ENCODE measurements around the gene TRIM10. TPM values are rescaled to one million over a fixed set of nuclear protein-coding genes. Genes with fewer than 3 reads are reported as not detected.
"Not testable (repeated sequence)": the region's sequence is repeated elsewhere in the genome, so short reads cannot be mapped to it uniquely, and the experiment has no call there.

The TRIM10 gene
- total RNA-seq, 4 donors from 2014 or later = not detected

DNA sequence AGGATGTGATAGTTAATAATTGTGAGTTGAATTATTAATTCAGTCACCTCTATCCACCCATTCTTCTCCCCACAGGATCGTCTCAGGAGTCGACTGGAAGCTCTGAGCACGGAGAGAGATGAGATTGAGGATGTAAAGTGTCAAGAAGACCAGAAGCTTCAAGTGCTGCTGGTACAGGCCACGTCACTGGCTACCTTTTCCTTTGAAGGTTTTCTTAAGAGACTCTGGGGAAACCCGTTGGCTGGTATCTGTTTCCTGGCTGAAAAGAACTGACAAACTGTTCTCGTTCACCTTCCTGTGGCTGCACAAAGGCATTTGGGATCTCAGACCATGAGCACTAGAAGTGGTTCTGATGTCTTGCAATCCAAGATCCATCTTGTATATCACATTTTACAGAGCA is 6.1 kb upstream of the TRIM10 start:
- TF ChIP-seq, protein P1, sequence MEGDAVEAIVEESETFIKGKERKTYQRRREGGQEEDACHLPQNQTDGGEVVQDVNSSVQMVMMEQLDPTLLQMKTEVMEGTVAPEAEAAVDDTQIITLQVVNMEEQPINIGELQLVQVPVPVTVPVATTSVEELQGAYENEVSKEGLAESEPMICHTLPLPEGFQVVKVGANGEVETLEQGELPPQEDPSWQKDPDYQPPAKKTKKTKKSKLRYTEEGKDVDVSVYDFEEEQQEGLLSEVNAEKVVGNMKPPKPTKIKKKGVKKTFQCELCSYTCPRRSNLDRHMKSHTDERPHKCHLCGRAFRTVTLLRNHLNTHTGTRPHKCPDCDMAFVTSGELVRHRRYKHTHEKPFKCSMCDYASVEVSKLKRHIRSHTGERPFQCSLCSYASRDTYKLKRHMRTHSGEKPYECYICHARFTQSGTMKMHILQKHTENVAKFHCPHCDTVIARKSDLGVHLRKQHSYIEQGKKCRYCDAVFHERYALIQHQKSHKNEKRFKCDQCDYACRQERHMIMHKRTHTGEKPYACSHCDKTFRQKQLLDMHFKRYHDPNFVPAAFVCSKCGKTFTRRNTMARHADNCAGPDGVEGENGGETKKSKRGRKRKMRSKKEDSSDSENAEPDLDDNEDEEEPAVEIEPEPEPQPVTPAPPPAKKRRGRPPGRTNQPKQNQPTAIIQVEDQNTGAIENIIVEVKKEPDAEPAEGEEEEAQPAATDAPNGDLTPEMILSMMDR (IDR thresholded peaks at IDR 0.05) = no peak
- TF ChIP-seq POLR2A (IDR thresholded peaks at IDR 0.05) = no peak
- no peak overlapping the region for H3K27ac ChIP-seq
- intact Hi-C loops (cut with DNase I) = no loop called here
- no peak for DNase-seq
- peaks cover 7% of the 10 kb centered on the region in 2 donors for H3K4me1 ChIP-seq
- H3K36me3 ChIP-seq = no peaks in the 10 kb centered on the region
- 62 to 69% methylated on average over 6 of the region's 6 CpGs for WGBS, 2 donors
- H3K9me3 ChIP-seq = no peaks in the 10 kb centered on the region
- peaks cover 3% of the 10 kb centered on the region for H3K27me3 ChIP-seq
- no peak overlapping the region for H3K4me3 ChIP-seq (replicated peaks in 1 of 3)

DNA sequence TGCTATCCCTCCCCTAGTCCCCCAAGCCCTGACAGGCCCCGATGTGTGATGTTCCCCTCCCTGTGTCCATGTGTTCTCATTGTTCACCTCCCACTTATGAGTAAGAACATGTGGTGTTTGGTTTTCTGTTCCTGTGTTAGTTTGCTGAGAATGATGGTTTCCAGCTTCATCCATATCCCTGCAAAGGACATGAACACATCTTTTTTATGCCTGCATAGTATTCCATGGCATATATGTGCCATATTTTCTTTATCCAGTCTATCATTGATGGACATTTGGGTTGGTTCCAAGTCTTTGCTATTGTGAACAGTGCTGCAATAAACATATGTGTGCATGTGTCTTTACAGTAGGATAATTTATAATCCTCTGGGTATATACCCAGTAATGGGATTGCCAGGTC is 4.2 kb upstream of the TRIM10 start:
- DNase-seq; H3K4me1 ChIP-seq; H3K27ac ChIP-seq; H3K27me3 ChIP-seq; H3K4me3 ChIP-seq (replicated peaks in 1 of 3); intact Hi-C loops (cut with DNase I); H3K9me3 ChIP-seq; H3K36me3 ChIP-seq: not testable (repeated sequence)
- 95 to 97% methylated on average over 1 of the region's 1 CpG for WGBS, 2 donors

DNA sequence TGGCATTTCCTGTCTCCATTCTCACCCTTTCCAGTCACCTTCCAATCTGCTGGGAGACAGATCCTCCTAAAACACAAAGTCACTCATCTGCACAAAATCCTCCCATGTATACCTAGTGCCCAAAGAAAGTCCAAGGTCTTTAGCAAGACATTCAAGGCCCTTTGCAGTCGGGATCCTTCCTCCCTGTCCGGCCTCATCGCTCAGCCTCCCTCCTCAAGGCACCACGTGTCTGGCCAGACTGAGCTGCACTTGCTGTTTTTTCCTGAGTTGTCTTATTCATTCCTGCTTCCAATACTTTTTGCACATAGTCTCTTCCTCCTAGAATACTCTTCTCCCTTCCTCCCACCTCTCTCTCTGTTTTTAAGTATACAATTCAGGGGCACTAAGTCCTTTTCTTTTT is 3.7 kb upstream of the TRIM10 start:
- Histone ChIP-seq H3K4me1 (no peaks in the 10 kb centered on the region), H3K27me3 (no peaks in the 10 kb centered on the region), H3K4me3 (replicated peaks in 1 of 3) (no peak overlapping the region), H3K9me3 (no peaks in the 10 kb centered on the region), H3K27ac (no peak overlapping the region), H3K36me3 (no peaks in the 10 kb centered on the region)
- intact Hi-C loops (cut with DNase I) = no loop called here
- 84 to 88% methylated on average over 4 of the region's 4 CpGs for WGBS, 2 donors
- no peak for DNase-seq
- no peak for TF ChIP-seq POLR2A (IDR thresholded peaks at IDR 0.05)
- TF ChIP-seq, protein P1 (IDR thresholded peaks at IDR 0.05) = no peak

DNA sequence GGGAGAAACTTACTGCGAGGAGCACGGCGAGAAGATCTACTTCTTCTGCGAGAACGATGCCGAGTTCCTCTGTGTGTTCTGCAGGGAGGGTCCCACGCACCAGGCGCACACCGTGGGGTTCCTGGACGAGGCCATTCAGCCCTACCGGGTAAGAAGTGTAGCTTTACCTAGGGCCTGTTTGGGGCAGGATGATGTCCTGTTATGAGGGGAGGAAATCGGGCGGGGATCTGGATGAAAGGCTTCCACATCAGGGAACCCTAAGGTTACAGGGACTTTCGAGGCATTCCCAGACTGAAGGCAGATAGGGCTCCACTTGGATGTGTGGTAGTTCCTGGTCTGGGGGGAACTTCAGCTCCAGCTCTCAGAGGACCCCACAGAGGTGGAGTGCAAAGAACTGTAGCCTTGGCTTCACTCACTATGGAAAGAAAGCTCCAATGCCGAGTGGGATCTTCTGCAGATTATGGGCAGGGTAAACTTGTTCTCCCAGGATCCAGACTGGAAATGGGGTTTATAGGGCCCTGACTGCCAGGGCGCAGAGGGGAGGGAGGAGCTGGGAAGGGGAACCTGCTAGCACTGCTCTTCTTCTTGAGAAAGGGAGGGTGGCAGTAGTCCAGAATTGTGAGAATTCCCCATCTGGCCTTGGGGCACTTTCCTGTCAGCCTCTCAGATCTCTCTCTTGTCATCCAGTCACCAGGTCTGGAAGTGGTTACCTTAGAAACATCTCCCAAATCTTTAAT is 3.1 kb upstream of the TRIM10 start:
- DNase-seq = no peak
- no peak overlapping the region for H3K4me3 ChIP-seq (replicated peaks in 1 of 3)
- no peaks in the 10 kb centered on the region for H3K9me3 ChIP-seq
- no peaks in the 10 kb centered on the region for H3K27me3 ChIP-seq
- WGBS, 2 donors = 89 to 90% methylated on average over 15 to 16 of the region's 16 CpGs
- TF ChIP-seq, protein P1 (IDR thresholded peaks at IDR 0.05) = no peak
- no peak for TF ChIP-seq POLR2A (IDR thresholded peaks at IDR 0.05)
- intact Hi-C loops (cut with DNase I) = no loop called here
- H3K36me3 ChIP-seq = no peaks in the 10 kb centered on the region
- H3K27ac ChIP-seq = no peak overlapping the region
- H3K4me1 ChIP-seq = no peaks in the 10 kb centered on the region

DNA sequence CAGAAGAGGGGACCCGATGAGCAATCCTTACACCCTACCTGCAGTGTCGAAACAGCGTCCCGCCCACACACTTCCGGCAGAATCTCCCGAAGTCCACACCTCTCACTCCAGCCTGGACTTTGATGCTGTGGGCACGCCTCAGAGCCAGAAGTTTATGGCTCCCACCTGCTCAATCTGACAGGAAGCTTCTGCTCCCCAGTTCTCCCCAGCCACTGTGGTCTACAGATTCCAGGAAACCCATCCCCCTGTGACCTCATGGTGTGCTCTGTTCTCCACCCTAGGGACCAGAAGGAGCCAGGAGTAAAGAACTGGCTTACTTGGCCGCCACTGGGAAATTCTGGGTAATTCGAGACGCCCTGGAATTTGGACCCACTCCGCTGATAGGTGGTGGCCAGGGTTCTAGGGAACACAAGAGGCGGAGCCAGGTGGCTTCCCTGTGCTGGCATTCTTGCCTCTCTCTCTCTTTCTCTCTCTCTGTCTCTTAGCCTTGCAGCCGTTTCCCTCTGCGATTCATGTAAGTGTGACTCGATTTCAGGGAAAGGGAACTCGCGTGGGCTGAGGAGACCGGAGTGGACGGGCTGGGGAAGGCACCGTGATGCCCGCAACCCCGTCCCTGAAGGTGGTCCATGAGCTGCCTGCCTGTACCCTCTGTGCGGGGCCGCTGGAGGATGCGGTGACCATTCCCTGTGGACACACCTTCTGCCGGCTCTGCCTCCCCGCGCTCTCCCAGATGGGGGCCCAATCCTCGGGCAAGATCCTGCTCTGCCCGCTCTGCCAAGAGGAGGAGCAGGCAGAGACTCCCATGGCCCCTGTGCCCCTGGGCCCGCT is 2.3 kb upstream of the TRIM10 start, which contains the start of gene TRIM15:
TRIM15 (plus strand) TSS at position 457 of the 828 bp plus-strand sequence; CDS start at position 596, 139 bp downstream.
- Histone ChIP-seq H3K9me3 (no peaks in the 10 kb centered on the region), H3K27ac (no peak within 1 kb of the TSS), H3K27me3 (no peaks in the 10 kb centered on the region), H3K4me1 (no peaks in the 10 kb centered on the region), H3K36me3 (no peaks in the 10 kb centered on the region), H3K4me3 (replicated peaks in 1 of 3) (no peak within 1 kb of the TSS)
- DNase-seq = no peak
- no peak for TF ChIP-seq POLR2A (IDR thresholded peaks at IDR 0.05)
- TF ChIP-seq, protein P1 (IDR thresholded peaks at IDR 0.05) = no peak
- WGBS, 2 donors = 72 to 80% methylated on average over 24 to 31 of the region's 31 CpGs
- intact Hi-C loops (cut with DNase I) = no loop called here
